Measurements from ENCODE around the gene SRSF8.
"Not testable (repeated sequence)": the region's sequence is repeated elsewhere in the genome, so short reads cannot be mapped to it uniquely, and the experiment has no call there.

SRSF8 gene

GRCh38 chr11:95066716-95067038, at the start of gene SRSF8:
TSS of gene SRSF8 (plus strand) at chr11:95066919. CDS start at chr11:95067227, 308 bp downstream.
- no peak for DNase-seq

GRCh38 chr11:95021468-95021867, 45.3 kb upstream of the SRSF8 start:
- not testable (repeated sequence) for DNase-seq

GRCh38 chr11:95024958-95025357, 41.8 kb upstream of the SRSF8 start, which contains the start of gene KDM4E:
TSS of gene KDM4E (plus strand) at chr11:95025258. CDS start at chr11:95025558, 300 bp downstream.
- DNase-seq = no peak

GRCh38 chr11:95025594-95025993, 41.1 kb upstream of the SRSF8 start:
- not testable (repeated sequence) for DNase-seq

GRCh38 chr11:95028357-95028756, 38.4 kb upstream of the SRSF8 start:
- peak in 1 of 2 donors; percentile 9 for DNase-seq

GRCh38 chr11:95033051-95033450, 33.7 kb upstream of the SRSF8 start:
- no peak for DNase-seq

GRCh38 chr11:95035316-95035715, 31.4 kb upstream of the SRSF8 start:
- DNase-seq = no peak

GRCh38 chr11:95037356-95038035, 29.2 kb upstream of the SRSF8 start:
- not testable (repeated sequence) for DNase-seq

GRCh38 chr11:95042239-95042638, 24.5 kb upstream of the SRSF8 start:
- DNase-seq = no peak

GRCh38 chr11:95042906-95043305, 23.8 kb upstream of the SRSF8 start:
- DNase-seq = no peak

- DNase-seq = no peak
These were observed 22.7 kb upstream of the SRSF8 start for GRCh38 chr11:95044010-95044409.

GRCh38 chr11:95045812-95046211, 20.9 kb upstream of the SRSF8 start:
- no peak for DNase-seq

GRCh38 chr11:95049122-95049521, 17.6 kb upstream of the SRSF8 start, which contains the start of gene KDM4F:
TSS of gene KDM4F (plus strand) at chr11:95049422.
- DNase-seq = not testable (repeated sequence)

- DNase-seq = no peak
These were observed 16.0 kb upstream of the SRSF8 start for GRCh38 chr11:95050595-95051202.

GRCh38 chr11:95054356-95054755, 12.4 kb upstream of the SRSF8 start:
- DNase-seq = no peak

GRCh38 chr11:95055283-95055897, 11.3 kb upstream of the SRSF8 start:
- no peak for DNase-seq

GRCh38 chr11:95057959-95058358, 8.8 kb upstream of the SRSF8 start:
- no peak for DNase-seq

GRCh38 chr11:95058621-95059020, 8.1 kb upstream of the SRSF8 start:
- no peak for DNase-seq

- no peak for DNase-seq
These were observed 7.7 kb upstream of the SRSF8 start for GRCh38 chr11:95059046-95059445.

GRCh38 chr11:95065336-95065735, 1.4 kb upstream of the SRSF8 start:
- no peak for DNase-seq

GRCh38 chr11:95067039-95067840, 521 bp downstream of the SRSF8 start:
- peak; percentile 71 to 76 for DNase-seq

- peak; percentile 25 to 38 for DNase-seq
These were observed 1.1 kb downstream of the SRSF8 start for GRCh38 chr11:95067841-95068219.

GRCh38 chr11:95068549-95068948, 1.8 kb downstream of the SRSF8 start:
- DNase-seq = peak; percentile 83 to 92

All from inflammatory macrophage treated with lipopolysaccharide for 1 hour (primary cell).